GM12891 (cell line): ENCODE data around the gene CRIP1.

Source experiments
- PAX5 ChIP-seq: IDR thresholded peaks from 2 replicates; pipeline ENCODE4 v1.6.1; 2011; ENCODE audit warnings: low read length, moderate library complexity, mild to moderate bottlenecking; ENCODE audit not compliant: insufficient read depth, severe bottlenecking
- POLR2A ChIP-seq: IDR thresholded peaks from 2 replicates; pipeline ENCODE4 v1.6.1; 2011; ENCODE audit warnings: low read depth, low read length, control low read depth
- POLR2AphosphoS5 ChIP-seq: IDR thresholded peaks from 2 replicates; pipeline ENCODE4 v1.6.1; 2011; ENCODE audit warnings: low read depth, low read length, control low read depth
- POU2F2 ChIP-seq: IDR thresholded peaks from 2 replicates; pipeline ENCODE4 v1.6.1; 2011; ENCODE audit warnings: low read depth, mild to moderate bottlenecking, control low read depth, low read length, moderate library complexity
- SPI1 ChIP-seq: IDR thresholded peaks from 2 replicates; pipeline ENCODE4 v1.6.1; 2011; ENCODE audit warnings: low read depth, low read length, control low read depth
- TAF1 ChIP-seq: IDR thresholded peaks from 2 replicates; pipeline ENCODE4 v1.6.1; 2011; ENCODE audit warnings: low read depth, low read length, control low read depth

GRCh38 chr14:105460616-105461015 lies 26.1 kb upstream of the CRIP1 start:
- TF ChIP-seq POLR2AphosphoS5 = no peak
- TF ChIP-seq TAF1 = no peak
- no peak for TF ChIP-seq POLR2A
- TF ChIP-seq SPI1 = no peak
- no peak for TF ChIP-seq PAX5
- no peak for TF ChIP-seq POU2F2
